K562 (cell line): ENCODE measurements around the gene ENTPD5. TPM values are rescaled to one million over a fixed set of nuclear protein-coding genes. Genes with fewer than 3 reads are reported as not detected.

ENCODE experiments used
- ATAC-seq: fragments of 200-7000 bp; cut with Tn5 transposase; 3 replicates; pipeline ENCODE4 v1.9.1; 2020; ENCODE audit warnings: moderate library complexity
- BruUV-seq: library from RNA; stranded (reverse); fragments of 400-500 nt; replicated peaks from 2 replicates; lab custom pipeline; 2021; lab: Mats Ljungman, UMichigan
- CTCF ChIA-PET: fragments of 300-600 bp; formaldehyde crosslinking; extraction: SDS; loops from one replicate; lab custom pipeline; 2021; ENCODE audit warnings: low intra/inter-chr PET ratio; lab: Yijun Ruan, JAX
- POLR2A ChIA-PET: fragments of 300-600, 350-650 bp; sonication (Branson Sonifier 250); formaldehyde crosslinking; extraction: SDS; loops from one replicate; lab custom pipeline; 2021; ENCODE audit warnings: antibody characterized with exemption, inconsistent platforms; lab: Yijun Ruan, JAX
- DNase-seq, 4 experiments: peaks; one replicate each; pipeline versions ENCODE4 v3.0.0 to v3.0.0-alpha.2; 2011 to 2018; ENCODE audit warnings: low spot score in 3 of 4, mixed read lengths in 3 of 4; ENCODE audit errors: extremely low read depth in 1 of 4
- FAIRE-seq: peaks from 2 replicates; lab custom pipeline; 2011; peaks lifted over from hg19 to GRCh38; lab: Jason Lieb, UNC
- H2AFZ ChIP-seq: 2 replicates; pipeline ENCODE4 v1.6.0; 2011; ENCODE audit warnings: low read depth, low read length, control low read depth, inconsistent platforms
- H3K27ac ChIP-seq: fragments of 200-600 bp; 3 replicates; pipeline ENCODE4 v1.8.0; 2011; ENCODE audit warnings: low read depth, mild to moderate bottlenecking, control low read depth, inconsistent platforms, low read length, moderate library complexity, mixed read lengths; ENCODE audit errors: extremely low read depth
- H3K27me3 ChIP-seq, 2 experiments: fragments of 300-600 bp in 1 of 2; 2 replicates in 1 of 2; 3 replicates in 1 of 2; pipeline versions ENCODE4 v1.6.0 to v1.8.0; 2011; ENCODE audit warnings: inconsistent platforms in 2 of 2, low read length in 2 of 2, mild to moderate bottlenecking in 1 of 2, mixed read lengths in 1 of 2, moderate library complexity in 1 of 2; ENCODE audit not compliant: control insufficient read depth in 2 of 2, insufficient read depth in 2 of 2
- H3K36me3 ChIP-seq: fragments of 300-600 bp; 3 replicates; pipeline ENCODE4 v1.8.0; 2011; ENCODE audit warnings: mild to moderate bottlenecking, low read length, inconsistent platforms; ENCODE audit not compliant: control insufficient read depth, insufficient read depth
- H3K4me1 ChIP-seq, 2 experiments: fragments of 200-600 bp in 1 of 2; replicated peaks in 1 of 2; 2 replicates in 1 of 2; 3 replicates in 1 of 2; pipeline versions ENCODE4 v1.5.1 to v1.8.0; 2011; ENCODE audit warnings: inconsistent platforms in 2 of 2, low read length in 2 of 2, mild to moderate bottlenecking in 1 of 2, mixed read lengths in 1 of 2, moderate library complexity in 1 of 2; ENCODE audit not compliant: control insufficient read depth in 2 of 2, insufficient read depth in 2 of 2
- H3K4me2 ChIP-seq: 2 replicates; pipeline ENCODE4 v1.6.1; 2011; ENCODE audit warnings: low read length, control low read depth, inconsistent platforms, mixed read lengths; ENCODE audit not compliant: insufficient read depth
- H3K4me3 ChIP-seq: fragments of 200-600 bp; sonication (generic), shearing (Covaris generic); 2 replicates; pipeline ENCODE4 v1.5.1; 2016; ENCODE audit warnings: control low read depth, inconsistent platforms
- H3K79me2 ChIP-seq: fragments of 200-600 bp; 3 replicates; pipeline ENCODE4 v1.8.0; 2011; ENCODE audit warnings: low read length, inconsistent platforms; ENCODE audit not compliant: control insufficient read depth, insufficient read depth
- H3K9ac ChIP-seq, 2 experiments: 2 replicates each; pipeline versions ENCODE4 v1.6.0 to v1.6.1; 2011; ENCODE audit warnings: low read depth in 2 of 2, low read length in 2 of 2, control low read depth in 1 of 2, inconsistent platforms in 1 of 2, mild to moderate bottlenecking in 1 of 2, mixed read lengths in 1 of 2; ENCODE audit not compliant: insufficient read depth in 1 of 2
- H3K9me1 ChIP-seq: one replicate; pipeline ENCODE4 v1.6.0; 2011; ENCODE audit warnings: inconsistent platforms, mild to moderate bottlenecking, low read length, moderate library complexity; ENCODE audit not compliant: control insufficient read depth, insufficient read depth
- H3K9me3 ChIP-seq: replicated peaks from 2 replicates; pipeline ENCODE4 v1.5.1; 2011; ENCODE audit warnings: low read depth, low read length, inconsistent platforms; ENCODE audit not compliant: control insufficient read depth, insufficient read depth
- H4K20me1 ChIP-seq: replicated peaks from 2 replicates; pipeline ENCODE4 v1.6.1; 2011; ENCODE audit warnings: low read length, inconsistent platforms, mixed read lengths; ENCODE audit not compliant: control insufficient read depth, insufficient read depth
- DPF2 ChIP-seq: fragments of 450-650 bp; IDR thresholded peaks from 2 replicates; pipeline ENCODE4 v1.6.1; 2016
- FOSL1 ChIP-seq: fragments of 200-800 bp; sonication (Bioruptor generic); conservative IDR thresholded peaks from 2 replicates; pipeline ENCODE4 v1.6.1; 2016; ENCODE audit warnings: missing genetic modification characterization, missing compliant biosample characterization
- HMBOX1 ChIP-seq: sonication (generic); IDR thresholded peaks from 2 replicates; pipeline ENCODE4 v1.6.1; 2016
- HOXB6 ChIP-seq: fragments of 250-450 bp; sonication (Bioruptor Pico); IDR thresholded peaks from 2 replicates; pipeline ENCODE4 v1.5.1; 2022; ENCODE audit warnings: mild to moderate bottlenecking, borderline replicate concordance
- LEF1 ChIP-seq: fragments of 450-650 bp; IDR thresholded peaks from 2 replicates; pipeline ENCODE4 v1.6.1; 2016; ENCODE audit warnings: mild to moderate bottlenecking
- POLR2H ChIP-seq: IDR thresholded peaks from 2 replicates; pipeline ENCODE4 v1.6.1; 2016; ENCODE audit warnings: missing genetic modification characterization, low read depth, mild to moderate bottlenecking, control low read depth, missing compliant biosample characterization, moderate library complexity
- SP1 ChIP-seq: sonication (generic); formaldehyde crosslinking; IDR thresholded peaks from 2 replicates; pipeline ENCODE4 v1.8.1; 2022; ENCODE audit warnings: mild to moderate bottlenecking, missing genetic modification reagents
- SRSF3 ChIP-seq: fragments of 200-400 bp; formaldehyde crosslinking; IDR thresholded peaks from 2 replicates; pipeline ENCODE4 v1.6.1; 2016; ENCODE audit warnings: mild to moderate bottlenecking, low read length, moderate library complexity; ENCODE audit not compliant: insufficient read depth
- UBTF ChIP-seq, 2 experiments: IDR thresholded peaks; 2 replicates each; pipeline ENCODE4 v1.6.1; 2012; ENCODE audit warnings: improper control_type of control experiment in 2 of 2, low read depth in 2 of 2, low read length in 2 of 2, borderline replicate concordance in 1 of 2
- ZC3H4 ChIP-seq: sonication (generic); formaldehyde crosslinking; IDR thresholded peaks from 2 replicates; pipeline ENCODE4 v1.9.0; 2021; ENCODE audit warnings: missing genetic modification reagents, borderline replicate concordance
- ZNF277 ChIP-seq: fragments of 250-450 bp; sonication (Bioruptor Pico); IDR thresholded peaks from 2 replicates; pipeline ENCODE4 v1.8.0; 2022; ENCODE audit warnings: inconsistent platforms, mild to moderate bottlenecking, moderate library complexity, borderline replicate concordance
- ZNF408 ChIP-seq: fragments of 250-450 bp; sonication (Bioruptor Pico); IDR thresholded peaks from 2 replicates; pipeline ENCODE4 v1.4.0; 2020; ENCODE audit warnings: low read depth, mild to moderate bottlenecking, moderate library complexity
- in situ Hi-C: fragments of 300-500 bp; cut with MboI; formaldehyde crosslinking; loops from 4 replicates; pipeline ENCODE4 v1.15.0; 2018; ENCODE audit warnings: inconsistent platforms, mixed read lengths
- intact Hi-C: fragments of 100-400 bp; cut with micrococcal nuclease; formaldehyde crosslinking; loops from 2 replicates; pipeline ENCODE4 v1.14.2; 2022
- polyA plus RNA-seq, 8 experiments: library from polyadenylated mRNA; depleted of rRNA in 4 of 8; stranded (reverse) in 5 of 8; unstranded in 3 of 8; fragments of >200 nt; fragmentation: Nextera tagmentation in 2 of 8; fragmentation: Illumina TruSeq in 1 of 8; extraction: Ambion mirVana in 2 of 8; extraction: Trizol in 1 of 8; gene quantifications; 2 replicates each; pipeline versions ENCODE4 v1.2.1 to v1.2.3, GENCODE V29; 2011 to 2014; ENCODE audit warnings: inconsistent platforms in 1 of 8, missing spikeins in 1 of 8
- total RNA-seq, 7 experiments: library from RNA; depleted of rRNA in 6 of 7; stranded (reverse); fragments of >200 nt in 6 of 7; fragmentation: Illumina TruSeq in 2 of 7; extraction: Trizol in 2 of 7; gene quantifications; 2 replicates each; pipeline versions ENCODE4 v1.2.1 to v1.2.3, GENCODE V29; 2011 to 2021; ENCODE audit warnings: low replicate concordance in 1 of 7
- TF ChIP-seq, protein P1 (sequence below), 2 experiments: fragments of 200-800 bp in 1 of 2; sonication (Bioruptor generic) in 1 of 2; sonication (generic) in 1 of 2; formaldehyde crosslinking in 1 of 2; IDR thresholded peaks in 1 of 2; conservative IDR thresholded peaks in 1 of 2; 2 replicates each; pipeline versions ENCODE4 v1.5.0 to v1.6.1; 2016 to 2020; ENCODE audit warnings: missing compliant biosample characterization in 1 of 2, missing genetic modification characterization in 1 of 2, missing genetic modification reagents in 1 of 2

ENTPD5 gene
- total and polyA plus RNA-seq, 9 of the 15 experiments (the other 6 are each of a cell fraction or from before 2014, with no cell fraction given), result 2.7 to 15.3 (median 10.3) TPM

DNA sequence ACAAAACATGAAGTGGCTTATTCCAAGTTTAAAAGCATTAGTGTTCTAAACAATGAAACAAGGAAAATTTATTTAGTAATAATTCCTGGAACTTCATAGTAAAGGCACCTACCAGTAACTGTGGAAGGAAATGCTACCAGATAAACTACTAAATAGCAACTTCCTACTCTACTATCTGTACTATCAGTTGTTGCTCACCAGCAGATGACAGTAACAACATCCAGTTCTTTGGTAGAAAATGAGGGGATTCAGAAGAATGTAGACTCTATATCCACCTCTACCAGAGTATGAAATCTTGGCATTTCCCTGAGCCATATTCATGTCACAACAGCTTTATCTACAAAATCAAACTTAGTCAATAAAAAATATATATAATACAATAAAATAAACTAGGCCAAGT lies 3.1 kb downstream of the ENTPD5 start:
- Histone ChIP-seq H3K27me3 (no peaks in the 10 kb centered on the region), H3K36me3 (peaks cover 25% of the 10 kb centered on the region; the same call in 2 of the 3 replicates), H3K9me3 (no peaks in the 10 kb centered on the region), H3K4me2 (peak overlapping the region; percentile 46; the same call in 1 of the 2 replicates), H3K79me2 (peaks cover 16% of the 10 kb centered on the region), H2AFZ (peak overlapping the region; percentile 51), H4K20me1 (no peaks in the 10 kb centered on the region), H3K9me1 (no peaks in the 10 kb centered on the region), H3K9ac (peak overlapping the region in 1 of 2 experiments; percentile 48; a peak in 2 of 4 replicates), H3K4me1 (peaks cover 15 to 17% of the 10 kb centered on the region in 2 experiments; a peak in 4 of 5 replicates), H3K4me3 (no peak overlapping the region), H3K27ac (peak overlapping the region; percentile 69)
- ATAC-seq, result peak; percentile 26; the same call in 2 of the 3 replicates
- ChIA-PET CTCF (no interaction called here), POLR2A (interaction anchor here (1.1 kb wide), 1 partner anchor 9 kb away, joined by 3 read pairs; no protein-coding TSS in a partner anchor)
- DNase-seq, result peak in 2 of 4 experiments; percentile 22 to 44
- intact Hi-C loops, result loop anchor here (5.0 kb wide), 1 partner anchor 64 kb away; the partner anchor contains the start of genes COQ6 and FAM161B
- in situ Hi-C loops, result no loop called here
- no TSS peak for BruUV-seq
- peak; percentile 73 for FAIRE-seq
- TF ChIP-seq HMBOX1 (peak; percentile 87), SRSF3 (no peak), UBTF (IDR thresholded peaks at IDR 0.05; ENCODE audit: borderline replicate concordance in 1 of 2, low read depth in 2 of 2, low read length in 2 of 2) (no peak), DPF2 (peak; percentile 52), HOXB6 (CRISPR knock-in tag) (no peak), SP1 (no peak), LEF1 (0 out of 2 replicates have a peak, but pooled peaks have one; percentile 28), POLR2H (0 out of 2 replicates have a peak, but pooled peaks have one; percentile 24), ZNF277 (CRISPR knock-in tag) (no peak), ZNF408 (CRISPR knock-in tag) (no peak), FOSL1 (tag) (peak; percentile 39; the same call in 1 of the 2 replicates), ZC3H4 (CRISPR knock-in tag) (no peak)
- TF ChIP-seq, protein P1, sequence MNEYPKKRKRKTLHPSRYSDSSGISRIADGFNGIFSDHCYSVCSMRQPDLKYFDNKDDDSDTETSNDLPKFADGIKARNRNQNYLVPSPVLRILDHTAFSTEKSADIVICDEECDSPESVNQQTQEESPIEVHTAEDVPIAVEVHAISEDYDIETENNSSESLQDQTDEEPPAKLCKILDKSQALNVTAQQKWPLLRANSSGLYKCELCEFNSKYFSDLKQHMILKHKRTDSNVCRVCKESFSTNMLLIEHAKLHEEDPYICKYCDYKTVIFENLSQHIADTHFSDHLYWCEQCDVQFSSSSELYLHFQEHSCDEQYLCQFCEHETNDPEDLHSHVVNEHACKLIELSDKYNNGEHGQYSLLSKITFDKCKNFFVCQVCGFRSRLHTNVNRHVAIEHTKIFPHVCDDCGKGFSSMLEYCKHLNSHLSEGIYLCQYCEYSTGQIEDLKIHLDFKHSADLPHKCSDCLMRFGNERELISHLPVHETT (CRISPR knock-in tag; conservative IDR thresholded peaks at IDR 0.05 in 1 of 2, IDR thresholded peaks at IDR 0.05 in 1 of 2), result 0 out of 4 replicates have a peak, but pooled peaks of 1 of the 2 experiments have one; percentile 24
